ENCODE results near the gene AQP1.

- TF ChIP-seq, protein P1, sequence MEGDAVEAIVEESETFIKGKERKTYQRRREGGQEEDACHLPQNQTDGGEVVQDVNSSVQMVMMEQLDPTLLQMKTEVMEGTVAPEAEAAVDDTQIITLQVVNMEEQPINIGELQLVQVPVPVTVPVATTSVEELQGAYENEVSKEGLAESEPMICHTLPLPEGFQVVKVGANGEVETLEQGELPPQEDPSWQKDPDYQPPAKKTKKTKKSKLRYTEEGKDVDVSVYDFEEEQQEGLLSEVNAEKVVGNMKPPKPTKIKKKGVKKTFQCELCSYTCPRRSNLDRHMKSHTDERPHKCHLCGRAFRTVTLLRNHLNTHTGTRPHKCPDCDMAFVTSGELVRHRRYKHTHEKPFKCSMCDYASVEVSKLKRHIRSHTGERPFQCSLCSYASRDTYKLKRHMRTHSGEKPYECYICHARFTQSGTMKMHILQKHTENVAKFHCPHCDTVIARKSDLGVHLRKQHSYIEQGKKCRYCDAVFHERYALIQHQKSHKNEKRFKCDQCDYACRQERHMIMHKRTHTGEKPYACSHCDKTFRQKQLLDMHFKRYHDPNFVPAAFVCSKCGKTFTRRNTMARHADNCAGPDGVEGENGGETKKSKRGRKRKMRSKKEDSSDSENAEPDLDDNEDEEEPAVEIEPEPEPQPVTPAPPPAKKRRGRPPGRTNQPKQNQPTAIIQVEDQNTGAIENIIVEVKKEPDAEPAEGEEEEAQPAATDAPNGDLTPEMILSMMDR (IDR thresholded peaks at IDR 0.05): no peak
- TF ChIP-seq POLR2A (IDR thresholded peaks at IDR 0.05): no peak
- TF ChIP-seq POLR2AphosphoS5 (IDR thresholded peaks at IDR 0.05; ENCODE audit: insufficient read depth in 1 of 2, low read depth in 1 of 2): no peak
Measured at GRCh38 chr7:30915005-30915601, 3.5 kb downstream of the AQP1 start.
